Measurements from ENCODE around the gene CARNS1.

The CARNS1 gene

GRCh38 chr11:67405196-67405567 lies 10.3 kb upstream of the CARNS1 start:
- Histone ChIP-seq H3K36me3 (ENCODE audit: low read length) (no peaks in the 10 kb centered on the region), H3K4me3 (ENCODE audit: insufficient read depth, low read length, poor library complexity, severe bottlenecking) (peak overlapping the region; percentile 63), H3K79me2 (ENCODE audit: insufficient read depth, low read length) (peaks cover 13% of the 10 kb centered on the region), H4K20me1 (ENCODE audit: low read depth, low read length) (no peaks in the 10 kb centered on the region), H3K9me3 (ENCODE audit: insufficient read depth, low read length) (no peaks in the 10 kb centered on the region), H3K27ac (ENCODE audit: low read depth, low read length) (peak overlapping the region; percentile 87), H3K4me2 (ENCODE audit: low read depth, low read length, poor library complexity, severe bottlenecking) (peak overlapping the region; percentile 83), H3K27me3 (ENCODE audit: low read length) (no peaks in the 10 kb centered on the region), H3F3A (ENCODE audit: insufficient read depth) (peaks cover 55% of the 10 kb centered on the region), H3K9me2 (replicated peaks; ENCODE audit: insufficient read depth, low read length) (no peaks in the 10 kb centered on the region), H3K9ac (ENCODE audit: low read length) (peak overlapping the region; percentile 79), H2AFZ (ENCODE audit: low read depth, low read length, severe bottlenecking) (no peak overlapping the region)
- TF ChIP-seq EZH2phosphoT487 (conservative IDR thresholded peaks at IDR 0.05; ENCODE audit: low read length) = no peak
- TF ChIP-seq, protein P1, sequence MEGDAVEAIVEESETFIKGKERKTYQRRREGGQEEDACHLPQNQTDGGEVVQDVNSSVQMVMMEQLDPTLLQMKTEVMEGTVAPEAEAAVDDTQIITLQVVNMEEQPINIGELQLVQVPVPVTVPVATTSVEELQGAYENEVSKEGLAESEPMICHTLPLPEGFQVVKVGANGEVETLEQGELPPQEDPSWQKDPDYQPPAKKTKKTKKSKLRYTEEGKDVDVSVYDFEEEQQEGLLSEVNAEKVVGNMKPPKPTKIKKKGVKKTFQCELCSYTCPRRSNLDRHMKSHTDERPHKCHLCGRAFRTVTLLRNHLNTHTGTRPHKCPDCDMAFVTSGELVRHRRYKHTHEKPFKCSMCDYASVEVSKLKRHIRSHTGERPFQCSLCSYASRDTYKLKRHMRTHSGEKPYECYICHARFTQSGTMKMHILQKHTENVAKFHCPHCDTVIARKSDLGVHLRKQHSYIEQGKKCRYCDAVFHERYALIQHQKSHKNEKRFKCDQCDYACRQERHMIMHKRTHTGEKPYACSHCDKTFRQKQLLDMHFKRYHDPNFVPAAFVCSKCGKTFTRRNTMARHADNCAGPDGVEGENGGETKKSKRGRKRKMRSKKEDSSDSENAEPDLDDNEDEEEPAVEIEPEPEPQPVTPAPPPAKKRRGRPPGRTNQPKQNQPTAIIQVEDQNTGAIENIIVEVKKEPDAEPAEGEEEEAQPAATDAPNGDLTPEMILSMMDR (IDR thresholded peaks at IDR 0.05; ENCODE audit: insufficient read depth, low read length, poor library complexity, severe bottlenecking) = no peak

DNA sequence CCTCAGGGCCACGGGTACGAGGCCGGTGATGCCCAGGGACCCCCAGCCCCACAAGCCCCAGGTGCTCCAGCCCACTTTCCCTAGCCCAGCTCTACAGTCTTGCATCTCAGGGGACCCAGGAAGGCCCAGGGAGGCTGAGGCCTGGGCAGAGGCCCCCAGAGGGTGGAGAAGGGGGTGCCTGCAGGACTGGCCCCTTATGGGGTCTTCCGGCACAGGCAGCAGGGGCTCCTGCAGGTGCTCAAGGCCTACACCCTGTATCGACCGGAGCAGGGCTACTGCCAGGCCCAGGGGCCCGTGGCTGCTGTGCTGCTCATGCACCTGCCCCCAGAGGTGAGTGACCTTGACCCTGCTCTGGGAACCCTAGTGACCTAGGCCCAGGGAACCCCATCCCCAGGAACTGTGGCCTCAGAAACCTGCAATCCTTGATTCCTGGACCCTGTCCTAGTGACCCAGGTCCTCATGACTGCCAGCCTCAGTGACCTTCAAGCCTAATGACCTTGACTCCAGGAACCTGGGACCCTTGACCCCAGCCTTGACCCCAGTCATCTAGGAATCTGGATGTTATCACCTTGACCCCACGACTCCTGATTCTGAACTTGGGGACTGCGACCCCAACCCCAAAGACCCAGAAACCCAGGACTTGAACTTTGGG lies 9.7 kb upstream of the CARNS1 start:
- Histone ChIP-seq H3K4me2 (ENCODE audit: low read depth, low read length, poor library complexity, severe bottlenecking) (peak overlapping the region; percentile 83), H3K27ac (ENCODE audit: low read depth, low read length) (peak overlapping the region; percentile 87), H3F3A (ENCODE audit: insufficient read depth) (peaks cover 50% of the 10 kb centered on the region), H3K9me2 (replicated peaks; ENCODE audit: insufficient read depth, low read length) (no peaks in the 10 kb centered on the region), H3K9me3 (ENCODE audit: insufficient read depth, low read length) (no peaks in the 10 kb centered on the region), H4K20me1 (ENCODE audit: low read depth, low read length) (no peaks in the 10 kb centered on the region), H3K27me3 (ENCODE audit: low read length) (no peaks in the 10 kb centered on the region), H3K36me3 (ENCODE audit: low read length) (no peaks in the 10 kb centered on the region), H3K9ac (ENCODE audit: low read length) (peak overlapping the region; percentile 79; the same call in 1 of the 2 replicates), H3K79me2 (ENCODE audit: insufficient read depth, low read length) (peaks cover 7% of the 10 kb centered on the region), H2AFZ (ENCODE audit: low read depth, low read length, severe bottlenecking) (no peak overlapping the region), H3K4me3 (ENCODE audit: insufficient read depth, low read length, poor library complexity, severe bottlenecking) (no peak overlapping the region)
- no peak for TF ChIP-seq EZH2phosphoT487 (conservative IDR thresholded peaks at IDR 0.05; ENCODE audit: low read length)
- TF ChIP-seq, protein P1 (IDR thresholded peaks at IDR 0.05; ENCODE audit: insufficient read depth, low read length, poor library complexity, severe bottlenecking) = no peak

GRCh38 chr11:67406420-67406968 lies 9.0 kb upstream of the CARNS1 start:
- H3K27me3 ChIP-seq (ENCODE audit: low read length) = no peaks in the 10 kb centered on the region
- peaks cover 50% of the 10 kb centered on the region for H3F3A ChIP-seq (ENCODE audit: insufficient read depth)
- peaks cover under 1% of the 10 kb centered on the region for H3K79me2 ChIP-seq (ENCODE audit: insufficient read depth, low read length)
- H3K9me3 ChIP-seq (ENCODE audit: insufficient read depth, low read length) = no peaks in the 10 kb centered on the region
- no peak overlapping the region for H3K4me3 ChIP-seq (ENCODE audit: insufficient read depth, low read length, poor library complexity, severe bottlenecking)
- H2AFZ ChIP-seq (ENCODE audit: low read depth, low read length, severe bottlenecking) = no peak overlapping the region
- H3K4me2 ChIP-seq (ENCODE audit: low read depth, low read length, poor library complexity, severe bottlenecking) = peak overlapping the region; percentile 83
- no peak overlapping the region for H3K9ac ChIP-seq (ENCODE audit: low read length)
- no peaks in the 10 kb centered on the region for H4K20me1 ChIP-seq (ENCODE audit: low read depth, low read length)
- H3K36me3 ChIP-seq (ENCODE audit: low read length) = no peaks in the 10 kb centered on the region
- no peak for TF ChIP-seq EZH2phosphoT487 (conservative IDR thresholded peaks at IDR 0.05; ENCODE audit: low read length)
- TF ChIP-seq, protein P1 (IDR thresholded peaks at IDR 0.05; ENCODE audit: insufficient read depth, low read length, poor library complexity, severe bottlenecking) = no peak
- no peaks in the 10 kb centered on the region for H3K9me2 ChIP-seq (replicated peaks; ENCODE audit: insufficient read depth, low read length)
- H3K27ac ChIP-seq (ENCODE audit: low read depth, low read length) = peak overlapping the region; percentile 88

All from SU-DHL-6 (cell line).